GM06990 (cell line): ENCODE results near the gene ARRDC1.

Source experiments
- DNase-seq: peaks from one replicate; pipeline ENCODE4 v3.0.0-alpha.2; 2011; ENCODE audit not compliant: insufficient read length; ENCODE audit errors: extremely low read depth
- H3K27me3 ChIP-seq: replicated peaks from 2 replicates; pipeline ENCODE4 v1.6.0; 2011; ENCODE audit warnings: low read length; ENCODE audit not compliant: control insufficient read depth, insufficient read depth
- H3K36me3 ChIP-seq: 2 replicates; pipeline ENCODE4 v1.5.1; 2011; ENCODE audit warnings: low read length; ENCODE audit not compliant: control insufficient read depth, insufficient read depth
- H3K4me3 ChIP-seq: replicated peaks from 2 replicates; pipeline ENCODE4 v1.5.1; 2011; ENCODE audit warnings: low read depth, mild to moderate bottlenecking, control low read depth, low read length
- CTCF ChIP-seq: IDR thresholded peaks from 2 replicates; pipeline ENCODE4 v1.5.1; 2011; ENCODE audit warnings: low read length, control low read depth, mild to moderate bottlenecking, inconsistent platforms; ENCODE audit not compliant: insufficient read depth, poor library complexity, severe bottlenecking

Gene ARRDC1

GRCh38 chr9:137613259-137613658 lies 7.8 kb downstream of the ARRDC1 start:
- no peaks in the 10 kb centered on the region for H3K27me3 ChIP-seq
- no peak for DNase-seq
- TF ChIP-seq CTCF = no peak
- H3K4me3 ChIP-seq = no peak overlapping the region
- H3K36me3 ChIP-seq = peaks cover 29% of the 10 kb centered on the region

GRCh38 chr9:137613738-137614523 lies 8.4 kb downstream of the ARRDC1 start:
- no peaks in the 10 kb centered on the region for H3K27me3 ChIP-seq
- H3K4me3 ChIP-seq = no peak overlapping the region
- TF ChIP-seq CTCF = no peak
- H3K36me3 ChIP-seq = peaks cover 29% of the 10 kb centered on the region
- no peak for DNase-seq

GRCh38 chr9:137614631-137615386 lies 9.3 kb downstream of the ARRDC1 start:
- Histone ChIP-seq H3K36me3 (peaks cover 29% of the 10 kb centered on the region), H3K4me3 (no peak overlapping the region), H3K27me3 (no peaks in the 10 kb centered on the region)
- no peak for DNase-seq
- TF ChIP-seq CTCF = no peak

GRCh38 chr9:137615387-137615871 lies 9.9 kb downstream of the ARRDC1 start:
- Histone ChIP-seq H3K4me3 (no peak overlapping the region), H3K36me3 (peaks cover 29% of the 10 kb centered on the region), H3K27me3 (no peaks in the 10 kb centered on the region)
- TF ChIP-seq CTCF = no peak
- no peak for DNase-seq

DNA sequence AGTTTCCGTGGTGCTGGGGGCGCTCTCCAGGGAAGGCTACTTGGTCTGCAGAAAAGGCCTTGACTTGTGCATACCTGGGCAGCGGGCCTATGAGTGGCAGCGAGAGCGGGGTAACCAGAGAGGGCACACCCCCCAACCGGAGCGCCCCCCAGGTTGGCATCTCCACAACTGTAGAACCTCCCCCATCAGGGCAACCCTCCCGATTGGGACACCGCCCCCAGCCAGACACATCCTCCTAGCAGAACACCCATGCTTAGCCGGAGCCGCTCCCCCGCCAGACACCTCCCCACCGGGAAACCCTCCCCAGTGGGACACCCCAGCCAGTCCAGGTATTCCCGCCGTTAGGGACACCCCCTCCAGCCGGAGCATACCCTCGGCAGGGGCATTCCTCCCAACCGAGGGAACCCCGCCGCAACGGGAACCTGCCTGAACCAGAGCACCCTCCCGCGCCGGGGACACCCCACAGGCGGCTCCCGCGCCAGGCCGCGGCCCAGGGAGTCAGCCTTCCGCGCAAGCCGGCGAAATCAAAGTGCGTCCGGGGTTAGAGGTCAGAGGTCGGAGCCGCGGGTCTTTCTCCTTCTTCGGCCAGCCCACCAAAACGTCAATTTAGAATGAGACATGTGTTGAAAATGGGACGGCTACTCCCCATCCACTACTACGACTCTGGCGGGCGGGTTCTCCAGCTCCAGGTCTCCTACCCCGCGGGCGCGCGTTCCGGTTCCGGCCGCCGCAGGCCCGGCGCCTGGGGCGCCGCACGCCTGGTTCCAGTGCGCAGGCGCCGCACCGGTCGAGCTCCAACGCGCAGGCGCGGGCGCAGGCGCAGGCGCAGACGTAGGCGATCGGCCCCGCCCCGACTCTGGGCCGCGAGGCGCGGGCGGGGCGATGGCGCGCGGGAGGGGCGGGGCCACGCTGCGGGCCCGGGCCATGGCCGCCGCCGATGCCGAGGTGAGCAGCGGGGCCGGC lies 12.9 kb downstream of the ARRDC1 start, which contains the start of gene EHMT1:
EHMT1 (plus strand) TSS at position 901 of the 963 bp plus-strand sequence; CDS start at position 925, 24 bp downstream.
- peak; percentile 90 for DNase-seq
- H3K4me3 ChIP-seq = peak within 1 kb of the TSS; percentile 96
- peak; percentile 13 for TF ChIP-seq CTCF

More for the DNA sequence above, 12.9 kb downstream of the ARRDC1 start, which contains the start of gene EHMT1:
- peaks cover 26% of the 10 kb centered on the region for H3K36me3 ChIP-seq
- no peaks in the 10 kb centered on the region for H3K27me3 ChIP-seq
